ENCODE data around the gene SUV39H1. TPM values are rescaled to one million over a fixed set of nuclear protein-coding genes. Genes with fewer than 3 reads are reported as not detected.

SUV39H1 gene
- total and polyA plus RNA-seq, 2 of the 8 experiments (the other 6 are each of a cell fraction or from before 2014, with no cell fraction given), result 14.8 to 27.8 TPM

GRCh38 chrX:48749182-48749581, 52.6 kb downstream of the SUV39H1 start:
- Histone ChIP-seq H3K4me3 (ENCODE audit: extremely low read depth in 1 of 4, insufficient read depth in 2 of 4, low read depth in 3 of 4, low read length in 4 of 4) (no peak overlapping the region), H2BK15ac (ENCODE audit: low read length) (no peak overlapping the region), H4K20me1 (replicated peaks in 1 of 2; ENCODE audit: control insufficient read depth in 1 of 2, insufficient read depth in 2 of 2, low read length in 2 of 2) (no peaks in the 10 kb centered on the region)

More at GRCh38 chrX:48749182-48749581, 52.6 kb downstream of the SUV39H1 start:
- ChIA-PET POLR2A (ENCODE audit: partially characterized antibody) (interaction anchor here (1.4 kb wide), 1 partner anchor 12 kb away, joined by 4 read pairs; no protein-coding TSS in a partner anchor), CTCF (ENCODE audit: partially characterized antibody) (no interaction called here)
- no peaks in the 10 kb centered on the region for H3K79me1 ChIP-seq (ENCODE audit: low read depth, low read length)
- no peak overlapping the region for H3K4me2 ChIP-seq (ENCODE audit: insufficient read depth in 1 of 2, low read depth in 2 of 2, low read length in 2 of 2)
- H2BK120ac ChIP-seq (replicated peaks; ENCODE audit: low read depth, low read length), result no peak overlapping the region
- no peak overlapping the region for H3K56ac ChIP-seq (replicated peaks; ENCODE audit: insufficient read length, low read depth, low read length)
- no peak overlapping the region for H3K4ac ChIP-seq (replicated peaks; ENCODE audit: insufficient read length, low read depth, low read length)
- H3K9me3 ChIP-seq (ENCODE audit: insufficient read depth in 2 of 2, low read depth in 1 of 2, low read length in 1 of 2), result no peaks in the 10 kb centered on the region
- no peak overlapping the region for H2AK5ac ChIP-seq (ENCODE audit: low read depth, low read length)
- no peak overlapping the region for H3K18ac ChIP-seq (ENCODE audit: extremely low read depth, low read length)
- FAIRE-seq (no peak), DNase-seq (ENCODE audit: low read depth in 1 of 2, low spot score in 2 of 2) (no peak)
- TF ChIP-seq SIRT6 (IDR thresholded peaks at IDR 0.05; ENCODE audit: low read length), result no peak
- no peak for TF ChIP-seq EGR1 (IDR thresholded peaks at IDR 0.05; ENCODE audit: borderline replicate concordance, low read depth, low read length)
- no peak for TF ChIP-seq RFX5 (IDR thresholded peaks at IDR 0.05; ENCODE audit: borderline replicate concordance, low read depth, low read length)
- TF ChIP-seq CBX8 (IDR thresholded peaks at IDR 0.05; ENCODE audit: borderline replicate concordance, low read depth, low read length), result no peak
- TF ChIP-seq POLR2AphosphoS5 (IDR thresholded peaks at IDR 0.05; ENCODE audit: low read depth, low read length), result no peak
- no peaks in the 10 kb centered on the region for H3K23me2 ChIP-seq (ENCODE audit: low read depth, low read length)
- no peak overlapping the region for H3K23ac ChIP-seq (ENCODE audit: insufficient read length)
- no peak overlapping the region for H4K91ac ChIP-seq (replicated peaks; ENCODE audit: insufficient read length, low read length)
- H3K27me3 ChIP-seq (replicated peaks in 1 of 4; ENCODE audit: control insufficient read depth in 3 of 4, extremely low read depth in 1 of 4, insufficient read depth in 3 of 4, low read length in 3 of 4), result no peaks in the 10 kb centered on the region
- no peak overlapping the region for H4K5ac ChIP-seq (ENCODE audit: insufficient read length, low read depth, low read length)
- H3K27ac ChIP-seq (ENCODE audit: low read depth, low read length), result no peak overlapping the region
- no peak overlapping the region for H2AFZ ChIP-seq (ENCODE audit: low read length)
- no peak overlapping the region for H3K14ac ChIP-seq (ENCODE audit: insufficient read length)
- H2BK5ac ChIP-seq (ENCODE audit: low read depth, low read length), result no peak overlapping the region
- H4K8ac ChIP-seq (ENCODE audit: extremely low read depth, insufficient read depth, low read length), result no peak overlapping the region
- H3K79me2 ChIP-seq (ENCODE audit: control insufficient read depth in 1 of 2, insufficient read depth in 2 of 2, low read length in 2 of 2), result no peaks in the 10 kb centered on the region
- WGBS, 2 experiments (ENCODE audit: extremely low coverage in 1 of 2, insufficient coverage in 1 of 2, insufficient read length in 1 of 2, insufficient replicate concordance in 2 of 2, low coverage in 1 of 2, low lambda C conversion rate in 2 of 2, missing lambda C conversion rate in 1 of 2), result 88% methylated on average over 5 of the region's 5 CpGs; no CpG with 5 or more reads in 1 of the 2 experiments
- no peak overlapping the region for H3K9ac ChIP-seq (replicated peaks in 1 of 4; ENCODE audit: extremely low read depth in 1 of 4, low read depth in 3 of 4, low read length in 3 of 4)
- no peaks in the 10 kb centered on the region for H3K36me3 ChIP-seq (ENCODE audit: control insufficient read depth in 2 of 4, insufficient read depth in 4 of 4, low read length in 3 of 4)
- no peaks in the 10 kb centered on the region for H3K4me1 ChIP-seq (replicated peaks in 1 of 4; ENCODE audit: control insufficient read depth in 3 of 4, insufficient read depth in 4 of 4, low read length in 3 of 4)
- no peak overlapping the region for H2BK12ac ChIP-seq (ENCODE audit: low read depth, low read length)
- H2BK20ac ChIP-seq (ENCODE audit: low read length), result no peak overlapping the region
